Stomach (tissue), 9 donors: Measurements from ENCODE around the gene CLEC19A. TPM values are rescaled to one million over a fixed set of nuclear protein-coding genes. Genes with fewer than 3 reads are reported as not detected.

Source experiments
- DNase-seq, 2 donors: peaks; one replicate each; pipeline versions ENCODE4 v3.0.0 to v3.0.0-alpha.2; 2013 to 2019
- H3K27ac ChIP-seq, 5 donors: fragments of 200-600 bp in 4 of 5; sonication (generic) in 4 of 5; one replicate each; pipeline ENCODE4 v1.5.1; 2013 to 2019; ENCODE audit warnings: mild to moderate bottlenecking in 1 of 5, moderate library complexity in 1 of 5
- H3K27me3 ChIP-seq, 3 donors: fragments of 200-600 bp; sonication (generic); one replicate each; pipeline ENCODE4 v1.5.1; 2017 to 2019; ENCODE audit warnings: mixed run types in 1 of 3
- H3K36me3 ChIP-seq, 4 donors: fragments of 200-600 bp; sonication (generic); 1 replicate in 3 of 4; 2 replicates in 1 of 4; pipeline ENCODE4 v1.5.1; 2016 to 2019
- H3K4me1 ChIP-seq, 4 donors: fragments of 200-600 bp; sonication (generic); one replicate each; pipeline ENCODE4 v1.5.1; 2016 to 2019
- H3K4me3 ChIP-seq, 4 donors: fragments of 200-600 bp; sonication (generic) in 3 of 4; one replicate each; pipeline ENCODE4 v1.5.1; 2016 to 2019; ENCODE audit warnings: mild to moderate bottlenecking in 1 of 4
- H3K9me3 ChIP-seq, 4 donors: fragments of 200-600 bp; sonication (generic); one replicate each; pipeline ENCODE4 v1.5.1; 2016 to 2019
- EP300 ChIP-seq: sonication (generic); formaldehyde crosslinking; IDR thresholded peaks from one replicate; pipeline ENCODE4 v1.6.1; 2017; ENCODE audit warnings: antibody characterized with exemption
- POLR2A ChIP-seq, 4 donors: fragments of 450-650 bp; IDR thresholded peaks; one replicate each; pipeline ENCODE4 v1.6.1; 2016; ENCODE audit warnings: antibody characterized with exemption in 4 of 4, control low read depth in 2 of 4, mild to moderate bottlenecking in 1 of 4, moderate library complexity in 1 of 4
- POLR2AphosphoS5 ChIP-seq, 3 donors: sonication (generic); formaldehyde crosslinking; IDR thresholded peaks; one replicate each; pipeline ENCODE4 v1.6.1; 2016; ENCODE audit warnings: antibody characterized with exemption in 3 of 3
- WGBS, 5 donors: extraction: QIAGEN DNeasy Blood & Tissue Kit in 3 of 5; methylation state at CpG; one replicate each; pipeline versions ENCODE4 v1.1.5 to v1.1.7; 2013 to 2018; 5-methylcytosine and 5-hydroxymethylcytosine counted together
- intact Hi-C: fragments of 100-400 bp; cut with DNase I; formaldehyde crosslinking; loops from one replicate; pipeline ENCODE4 v1.15.1; 2023; ENCODE audit warnings: low total_unique reads
- polyA plus RNA-seq, 3 donors: library from polyadenylated mRNA; stranded (reverse); fragments of 200-250 nt; gene quantifications; one replicate each; pipeline ENCODE4 v1.2.3, GENCODE V29; 2013
- total RNA-seq, 5 donors: library from RNA; depleted of rRNA; stranded (reverse); fragments of >200 nt; gene quantifications; one replicate each; pipeline versions ENCODE4 v1.1.0 to v1.2.3, GENCODE V29; 2014 to 2016
- TF ChIP-seq, protein P1 (sequence below), 7 experiments: fragments of 450-650 bp in 4 of 7; fragments of 200-600 bp in 3 of 7; sonication (generic) in 3 of 7; IDR thresholded peaks; one replicate each; pipeline ENCODE4 v1.5.1; 2016 to 2019; ENCODE audit warnings: antibody characterized with exemption in 7 of 7, control low read depth in 2 of 7, mild to moderate bottlenecking in 1 of 7
- donor health status: healthy with polysubstance abuse.
- donor health status: Bipolar disorder and iron deficiency.
- donor health status: healthy.

The CLEC19A gene
- total and polyA plus RNA-seq, 8 donors, result 0.37 TPM; not detected in 7

GRCh38 chr16:19242987-19243575 is 42.5 kb upstream of the CLEC19A start:
- peak; percentile 27 to 31 for DNase-seq
- WGBS, 5 donors, result 51 to 76% (median 74%) methylated on average over 3 of the region's 3 CpGs
- H3K4me1 ChIP-seq, result peaks cover 0 to 24% (median 6%) of the 10 kb centered on the region in 4 donors
- peaks cover 0 to 13% (median 5%) of the 10 kb centered on the region in 4 donors for H3K9me3 ChIP-seq
- H3K27ac ChIP-seq, result no peak overlapping the region
- peaks cover 0 to 10% (median 0%) of the 10 kb centered on the region in 4 donors for H3K36me3 ChIP-seq
- no peak for TF ChIP-seq EP300
- TF ChIP-seq, protein P1, sequence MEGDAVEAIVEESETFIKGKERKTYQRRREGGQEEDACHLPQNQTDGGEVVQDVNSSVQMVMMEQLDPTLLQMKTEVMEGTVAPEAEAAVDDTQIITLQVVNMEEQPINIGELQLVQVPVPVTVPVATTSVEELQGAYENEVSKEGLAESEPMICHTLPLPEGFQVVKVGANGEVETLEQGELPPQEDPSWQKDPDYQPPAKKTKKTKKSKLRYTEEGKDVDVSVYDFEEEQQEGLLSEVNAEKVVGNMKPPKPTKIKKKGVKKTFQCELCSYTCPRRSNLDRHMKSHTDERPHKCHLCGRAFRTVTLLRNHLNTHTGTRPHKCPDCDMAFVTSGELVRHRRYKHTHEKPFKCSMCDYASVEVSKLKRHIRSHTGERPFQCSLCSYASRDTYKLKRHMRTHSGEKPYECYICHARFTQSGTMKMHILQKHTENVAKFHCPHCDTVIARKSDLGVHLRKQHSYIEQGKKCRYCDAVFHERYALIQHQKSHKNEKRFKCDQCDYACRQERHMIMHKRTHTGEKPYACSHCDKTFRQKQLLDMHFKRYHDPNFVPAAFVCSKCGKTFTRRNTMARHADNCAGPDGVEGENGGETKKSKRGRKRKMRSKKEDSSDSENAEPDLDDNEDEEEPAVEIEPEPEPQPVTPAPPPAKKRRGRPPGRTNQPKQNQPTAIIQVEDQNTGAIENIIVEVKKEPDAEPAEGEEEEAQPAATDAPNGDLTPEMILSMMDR (IDR thresholded peaks at IDR 0.05), result no peak
- no peak for TF ChIP-seq POLR2AphosphoS5 (IDR thresholded peaks at IDR 0.05)
- TF ChIP-seq POLR2A (IDR thresholded peaks at IDR 0.05), result no peak
- H3K27me3 ChIP-seq, result no peaks in the 10 kb centered on the region
- intact Hi-C loops, result no loop called here
- H3K4me3 ChIP-seq, result no peak overlapping the region

DNA sequence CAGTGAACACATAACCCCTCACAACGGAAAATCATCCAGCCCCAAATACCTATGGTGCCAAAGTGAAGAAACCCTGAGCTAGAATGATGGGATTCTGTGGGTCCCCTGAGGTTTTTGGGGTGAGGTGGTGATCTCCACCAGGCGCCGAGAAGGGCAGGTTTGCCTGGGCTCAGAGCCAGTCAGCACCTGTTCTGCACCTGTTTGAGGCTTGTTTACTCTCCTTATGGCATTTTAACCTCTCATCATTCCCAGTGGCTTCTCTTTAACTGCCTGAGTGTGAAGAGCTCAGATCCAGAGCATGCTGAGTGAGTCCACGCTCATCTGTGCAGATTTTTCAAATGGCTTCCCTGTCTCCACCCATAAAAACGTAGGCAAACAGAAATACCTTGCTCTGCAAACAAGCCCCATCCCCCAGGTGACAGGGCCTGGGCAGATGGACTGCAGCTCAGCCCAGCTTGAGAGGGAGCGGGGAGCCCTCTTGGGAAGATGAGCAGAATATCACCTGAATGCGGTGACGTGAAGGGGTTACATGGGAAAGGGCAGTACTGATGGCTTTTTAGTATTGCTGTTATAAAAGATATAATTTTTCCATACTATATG is 40.1 kb upstream of the CLEC19A start:
- WGBS, 5 donors, result 56 to 72% (median 68%) methylated on average over 7 to 8 of the region's 8 CpGs
- peaks cover 0 to 1% (median 0%) of the 10 kb centered on the region in 4 donors for H3K36me3 ChIP-seq

GRCh38 chr16:19252904-19253303 is 32.6 kb upstream of the CLEC19A start:
- 77 to 93% (median 87%) methylated on average over 2 of the region's 2 CpGs for WGBS, 5 donors
- no peaks in the 10 kb centered on the region for H3K27me3 ChIP-seq
- DNase-seq, result no peak
- H3K4me3 ChIP-seq, result no peak overlapping the region
- no peak overlapping the region for H3K27ac ChIP-seq
- no peaks in the 10 kb centered on the region for H3K4me1 ChIP-seq
- H3K9me3 ChIP-seq, result peaks cover 0 to 4% (median 0%) of the 10 kb centered on the region in 4 donors
- peaks cover 0 to 3% (median 0%) of the 10 kb centered on the region in 4 donors for H3K36me3 ChIP-seq
- no peak for TF ChIP-seq POLR2AphosphoS5 (IDR thresholded peaks at IDR 0.05)
- no peak for TF ChIP-seq POLR2A (IDR thresholded peaks at IDR 0.05)
- TF ChIP-seq, protein P1 (IDR thresholded peaks at IDR 0.05), result no peak
- TF ChIP-seq EP300, result no peak
- intact Hi-C loops, result no loop called here

More for the DNA sequence above, 40.1 kb upstream of the CLEC19A start:
- H3K27ac ChIP-seq, result no peak overlapping the region
- H3K4me3 ChIP-seq, result no peak overlapping the region
- DNase-seq, result peak; percentile 50 to 60
- no peaks in the 10 kb centered on the region for H3K27me3 ChIP-seq
- peaks cover 0 to 6% (median 2%) of the 10 kb centered on the region in 4 donors for H3K9me3 ChIP-seq
- H3K4me1 ChIP-seq, result peaks cover 0 to 16% (median 6%) of the 10 kb centered on the region in 4 donors
- intact Hi-C loops, result no loop called here
- no peak for TF ChIP-seq POLR2A (IDR thresholded peaks at IDR 0.05)
- TF ChIP-seq, protein P1 (IDR thresholded peaks at IDR 0.05), result no peak
- no peak for TF ChIP-seq EP300
- no peak for TF ChIP-seq POLR2AphosphoS5 (IDR thresholded peaks at IDR 0.05)

DNA sequence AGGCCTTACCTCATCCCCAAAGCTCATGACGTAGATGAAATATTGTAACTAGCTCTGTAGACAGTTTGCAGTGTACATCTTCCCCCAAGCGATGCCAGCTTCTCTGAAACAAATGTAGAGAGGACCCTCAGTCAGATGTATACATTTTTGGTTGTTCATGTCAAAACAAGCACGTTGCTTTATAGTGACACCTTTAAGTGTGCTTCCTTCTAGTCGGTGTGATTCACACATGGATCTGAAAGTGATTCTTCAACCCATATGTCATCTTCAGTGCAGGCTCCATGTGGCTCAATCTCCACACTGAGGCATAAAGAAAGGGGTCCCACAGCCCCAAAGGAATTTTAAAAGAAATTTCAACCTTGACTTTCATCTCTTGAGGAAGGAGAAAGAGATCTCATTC is 30.9 kb upstream of the CLEC19A start:
- no peak for DNase-seq
- Histone ChIP-seq H3K27me3 (no peaks in the 10 kb centered on the region), H3K36me3 (peaks cover 0 to 3% (median 0%) of the 10 kb centered on the region in 4 donors), H3K4me1 (no peaks in the 10 kb centered on the region), H3K27ac (no peak overlapping the region), H3K9me3 (no peaks in the 10 kb centered on the region), H3K4me3 (no peak overlapping the region)
- TF ChIP-seq POLR2A (IDR thresholded peaks at IDR 0.05) (no peak), EP300 (no peak)
- TF ChIP-seq, protein P1 (IDR thresholded peaks at IDR 0.05), result no peak
- intact Hi-C loops, result no loop called here
- 72 to 80% (median 77%) methylated on average over 4 of the region's 4 CpGs for WGBS, 5 donors
